ENCODE measurements around the gene ACBD4. TPM values are rescaled to one million over a fixed set of nuclear protein-coding genes. Genes with fewer than 3 reads are reported as not detected.

The ACBD4 gene
- total and polyA plus RNA-seq, 2 of the 13 experiments (the other 11 are each of a cell fraction or from before 2014, with no cell fraction given): 16.1 to 26.9 TPM

DNA sequence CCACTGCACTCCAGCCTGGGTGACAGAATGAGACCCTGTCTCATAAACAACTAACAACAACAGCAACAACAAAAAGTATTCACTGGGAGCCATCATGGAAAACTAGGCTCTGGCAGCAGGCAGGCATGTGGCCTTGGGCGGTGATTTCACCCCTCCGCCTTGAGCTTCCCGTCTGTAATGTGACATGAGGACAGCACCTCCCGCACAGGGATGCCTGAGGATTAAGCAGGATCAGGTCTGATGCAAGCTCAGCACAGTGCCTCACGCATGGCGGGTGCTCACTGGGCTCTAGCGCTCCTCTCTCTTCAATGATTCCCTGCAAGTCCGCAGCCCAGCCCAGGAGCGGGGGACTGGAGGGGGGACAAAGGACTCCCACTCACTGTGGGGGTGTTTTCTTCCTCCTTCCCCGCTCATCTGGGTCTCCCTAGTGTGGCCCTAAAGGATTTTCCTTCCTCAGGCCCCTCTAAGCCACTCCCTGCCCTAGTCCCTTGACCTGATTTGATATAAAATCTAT, 6.0 kb upstream of the ACBD4 start (continued):
- TF ChIP-seq, protein P1, sequence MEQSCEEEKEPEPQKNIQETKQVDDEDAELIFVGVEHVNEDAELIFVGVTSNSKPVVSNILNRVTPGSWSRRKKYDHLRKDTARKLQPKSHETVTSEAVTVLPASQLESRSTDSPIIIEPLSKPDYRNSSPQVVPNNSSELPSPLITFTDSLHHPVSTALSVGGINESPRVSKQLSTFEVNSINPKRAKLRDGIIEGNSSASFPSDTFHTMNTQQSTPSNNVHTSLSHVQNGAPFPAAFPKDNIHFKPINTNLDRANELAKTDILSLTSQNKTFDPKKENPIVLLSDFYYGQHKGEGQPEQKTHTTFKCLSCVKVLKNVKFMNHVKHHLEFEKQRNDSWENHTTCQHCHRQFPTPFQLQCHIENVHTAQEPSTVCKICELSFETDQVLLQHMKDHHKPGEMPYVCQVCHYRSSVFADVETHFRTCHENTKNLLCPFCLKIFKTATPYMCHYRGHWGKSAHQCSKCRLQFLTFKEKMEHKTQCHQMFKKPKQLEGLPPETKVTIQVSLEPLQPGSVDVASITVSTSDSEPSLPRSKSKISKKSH (CRISPR knock-in tag; IDR thresholded peaks at IDR 0.05; ENCODE audit: borderline replicate concordance): no peak
- no peak for TF ChIP-seq ZNF569 (CRISPR knock-in tag; IDR thresholded peaks at IDR 0.05; ENCODE audit: borderline replicate concordance)
- TF ChIP-seq KAT7 (CRISPR knock-in tag; IDR thresholded peaks at IDR 0.05; ENCODE audit: borderline replicate concordance): no peak
- TF ChIP-seq, protein P2, sequence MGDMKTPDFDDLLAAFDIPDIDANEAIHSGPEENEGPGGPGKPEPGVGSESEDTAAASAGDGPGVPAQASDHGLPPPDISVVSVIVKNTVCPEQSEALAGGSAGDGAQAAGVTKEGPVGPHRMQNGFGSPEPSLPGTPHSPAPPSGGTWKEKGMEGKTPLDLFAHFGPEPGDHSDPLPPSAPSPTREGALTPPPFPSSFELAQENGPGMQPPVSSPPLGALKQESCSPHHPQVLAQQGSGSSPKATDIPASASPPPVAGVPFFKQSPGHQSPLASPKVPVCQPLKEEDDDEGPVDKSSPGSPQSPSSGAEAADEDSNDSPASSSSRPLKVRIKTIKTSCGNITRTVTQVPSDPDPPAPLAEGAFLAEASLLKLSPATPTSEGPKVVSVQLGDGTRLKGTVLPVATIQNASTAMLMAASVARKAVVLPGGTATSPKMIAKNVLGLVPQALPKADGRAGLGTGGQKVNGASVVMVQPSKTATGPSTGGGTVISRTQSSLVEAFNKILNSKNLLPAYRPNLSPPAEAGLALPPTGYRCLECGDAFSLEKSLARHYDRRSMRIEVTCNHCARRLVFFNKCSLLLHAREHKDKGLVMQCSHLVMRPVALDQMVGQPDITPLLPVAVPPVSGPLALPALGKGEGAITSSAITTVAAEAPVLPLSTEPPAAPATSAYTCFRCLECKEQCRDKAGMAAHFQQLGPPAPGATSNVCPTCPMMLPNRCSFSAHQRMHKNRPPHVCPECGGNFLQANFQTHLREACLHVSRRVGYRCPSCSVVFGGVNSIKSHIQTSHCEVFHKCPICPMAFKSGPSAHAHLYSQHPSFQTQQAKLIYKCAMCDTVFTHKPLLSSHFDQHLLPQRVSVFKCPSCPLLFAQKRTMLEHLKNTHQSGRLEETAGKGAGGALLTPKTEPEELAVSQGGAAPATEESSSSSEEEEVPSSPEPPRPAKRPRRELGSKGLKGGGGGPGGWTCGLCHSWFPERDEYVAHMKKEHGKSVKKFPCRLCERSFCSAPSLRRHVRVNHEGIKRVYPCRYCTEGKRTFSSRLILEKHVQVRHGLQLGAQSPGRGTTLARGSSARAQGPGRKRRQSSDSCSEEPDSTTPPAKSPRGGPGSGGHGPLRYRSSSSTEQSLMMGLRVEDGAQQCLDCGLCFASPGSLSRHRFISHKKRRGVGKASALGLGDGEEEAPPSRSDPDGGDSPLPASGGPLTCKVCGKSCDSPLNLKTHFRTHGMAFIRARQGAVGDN (CRISPR knock-in tag; IDR thresholded peaks at IDR 0.05): peak; percentile 82
- TF ChIP-seq, protein P3, sequence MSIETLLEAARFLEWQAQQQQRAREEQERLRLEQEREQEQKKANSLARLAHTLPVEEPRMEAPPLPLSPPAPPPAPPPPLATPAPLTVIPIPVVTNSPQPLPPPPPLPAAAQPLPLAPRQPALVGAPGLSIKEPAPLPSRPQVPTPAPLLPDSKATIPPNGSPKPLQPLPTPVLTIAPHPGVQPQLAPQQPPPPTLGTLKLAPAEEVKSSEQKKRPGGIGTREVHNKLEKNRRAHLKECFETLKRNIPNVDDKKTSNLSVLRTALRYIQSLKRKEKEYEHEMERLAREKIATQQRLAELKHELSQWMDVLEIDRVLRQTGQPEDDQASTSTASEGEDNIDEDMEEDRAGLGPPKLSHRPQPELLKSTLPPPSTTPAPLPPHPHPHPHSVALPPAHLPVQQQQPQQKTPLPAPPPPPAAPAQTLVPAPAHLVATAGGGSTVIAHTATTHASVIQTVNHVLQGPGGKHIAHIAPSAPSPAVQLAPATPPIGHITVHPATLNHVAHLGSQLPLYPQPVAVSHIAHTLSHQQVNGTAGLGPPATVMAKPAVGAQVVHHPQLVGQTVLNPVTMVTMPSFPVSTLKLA (IDR thresholded peaks at IDR 0.05): no peak
- TF ChIP-seq ZNF883 (CRISPR knock-in tag; IDR thresholded peaks at IDR 0.05; ENCODE audit: not compliant biosample characterization): no peak
- TF ChIP-seq SAFB2 (CRISPR knock-in tag; IDR thresholded peaks at IDR 0.05; ENCODE audit: borderline replicate concordance, low read depth): no peak
- TF ChIP-seq GATAD1 (CRISPR knock-in tag; IDR thresholded peaks at IDR 0.05): peak; percentile 26; the same call in 1 of the 2 replicates
- no peak; the same call in 1 of the 2 replicates for TF ChIP-seq NRL (CRISPR knock-in tag; IDR thresholded peaks at IDR 0.05; ENCODE audit: borderline replicate concordance)
- TF ChIP-seq ZMYM3 (CRISPR knock-in tag; IDR thresholded peaks at IDR 0.05): peak; percentile 57
- peak; percentile 73; the same call in 1 of the 2 replicates for TF ChIP-seq ZNF331 (CRISPR knock-in tag; IDR thresholded peaks at IDR 0.05)
- TF ChIP-seq, protein P4, sequence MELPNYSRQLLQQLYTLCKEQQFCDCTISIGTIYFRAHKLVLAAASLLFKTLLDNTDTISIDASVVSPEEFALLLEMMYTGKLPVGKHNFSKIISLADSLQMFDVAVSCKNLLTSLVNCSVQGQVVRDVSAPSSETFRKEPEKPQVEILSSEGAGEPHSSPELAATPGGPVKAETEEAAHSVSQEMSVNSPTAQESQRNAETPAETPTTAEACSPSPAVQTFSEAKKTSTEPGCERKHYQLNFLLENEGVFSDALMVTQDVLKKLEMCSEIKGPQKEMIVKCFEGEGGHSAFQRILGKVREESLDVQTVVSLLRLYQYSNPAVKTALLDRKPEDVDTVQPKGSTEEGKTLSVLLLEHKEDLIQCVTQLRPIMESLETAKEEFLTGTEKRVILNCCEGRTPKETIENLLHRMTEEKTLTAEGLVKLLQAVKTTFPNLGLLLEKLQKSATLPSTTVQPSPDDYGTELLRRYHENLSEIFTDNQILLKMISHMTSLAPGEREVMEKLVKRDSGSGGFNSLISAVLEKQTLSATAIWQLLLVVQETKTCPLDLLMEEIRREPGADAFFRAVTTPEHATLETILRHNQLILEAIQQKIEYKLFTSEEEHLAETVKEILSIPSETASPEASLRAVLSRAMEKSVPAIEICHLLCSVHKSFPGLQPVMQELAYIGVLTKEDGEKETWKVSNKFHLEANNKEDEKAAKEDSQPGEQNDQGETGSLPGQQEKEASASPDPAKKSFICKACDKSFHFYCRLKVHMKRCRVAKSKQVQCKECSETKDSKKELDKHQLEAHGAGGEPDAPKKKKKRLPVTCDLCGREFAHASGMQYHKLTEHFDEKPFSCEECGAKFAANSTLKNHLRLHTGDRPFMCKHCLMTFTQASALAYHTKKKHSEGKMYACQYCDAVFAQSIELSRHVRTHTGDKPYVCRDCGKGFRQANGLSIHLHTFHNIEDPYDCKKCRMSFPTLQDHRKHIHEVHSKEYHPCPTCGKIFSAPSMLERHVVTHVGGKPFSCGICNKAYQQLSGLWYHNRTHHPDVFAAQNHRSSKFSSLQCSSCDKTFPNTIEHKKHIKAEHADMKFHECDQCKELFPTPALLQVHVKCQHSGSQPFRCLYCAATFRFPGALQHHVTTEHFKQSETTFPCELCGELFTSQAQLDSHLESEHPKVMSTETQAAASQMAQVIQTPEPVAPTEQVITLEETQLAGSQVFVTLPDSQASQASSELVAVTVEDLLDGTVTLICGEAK (IDR thresholded peaks at IDR 0.05): no peak
- TF ChIP-seq, protein P4 (CRISPR knock-in tag; IDR thresholded peaks at IDR 0.05): no peak
